KG1 (cell line): ENCODE data around the gene SOX12.

Source experiments
- DNase-seq: peaks from one replicate; lab custom pipeline; 2025; lab: John Stamatoyannopoulos, UW

The SOX12 gene

GRCh38 chr20:325045-325888 is at the start of gene SOX12:
SOX12 (plus strand) TSS chr20:325552; CDS start chr20:325925, 373 bp downstream.
- peak; percentile 86 for DNase-seq

GRCh38 chr20:275791-276190 is 49.6 kb upstream of the SOX12 start:
- DNase-seq: no peak

- no peak for DNase-seq
Measured at GRCh38 chr20:276620-277495, 48.5 kb upstream of the SOX12 start.

- no peak for DNase-seq
Measured at GRCh38 chr20:277496-277781, 47.9 kb upstream of the SOX12 start.

- no peak for DNase-seq
Measured at GRCh38 chr20:278181-278580, 47.2 kb upstream of the SOX12 start.

GRCh38 chr20:278607-279571 is 46.5 kb upstream of the SOX12 start:
- DNase-seq: no peak

GRCh38 chr20:284172-284571 is 41.2 kb upstream of the SOX12 start:
- DNase-seq: no peak

- no peak for DNase-seq
Measured at GRCh38 chr20:286508-286907, 38.8 kb upstream of the SOX12 start.

GRCh38 chr20:288956-289692 is 36.2 kb upstream of the SOX12 start:
- DNase-seq: no peak

GRCh38 chr20:289693-290083 is 35.7 kb upstream of the SOX12 start:
- DNase-seq: no peak

GRCh38 chr20:290084-290831 is 35.1 kb upstream of the SOX12 start, which contains the start of gene C20orf96:
C20orf96 (minus strand) TSS chr20:290750; CDS start chr20:290610, 140 bp downstream.
- DNase-seq: peak; percentile 95

GRCh38 chr20:294602-295001 is 30.8 kb upstream of the SOX12 start:
- no peak for DNase-seq

- no peak for DNase-seq
Measured at GRCh38 chr20:295804-296203, 29.5 kb upstream of the SOX12 start.

- peak; percentile 75 for DNase-seq
Measured at GRCh38 chr20:297098-297924, 28.0 kb upstream of the SOX12 start, which contains the start of gene ZCCHC3. ZCCHC3 (plus strand) TSS chr20:297570; CDS start chr20:297587, 17 bp downstream.

- DNase-seq: no peak
Measured at GRCh38 chr20:297925-298775, 27.2 kb upstream of the SOX12 start.

GRCh38 chr20:298776-299391 is 26.5 kb upstream of the SOX12 start:
- DNase-seq: no peak

GRCh38 chr20:300345-300990 is 24.9 kb upstream of the SOX12 start:
- DNase-seq: no peak
